WTC11 (cell line): ENCODE data around the gene AP5B1. TPM values are rescaled to one million over a fixed set of nuclear protein-coding genes. Genes with fewer than 3 reads are reported as not detected.

Experiments used
- ATAC-seq: fragments of 200-7000 bp; cut with Tn5 transposase; 2 replicates; pipeline ENCODE4 v1.10.0; 2021; ENCODE audit warnings: mild to moderate bottlenecking, moderate library complexity
- CTCF ChIA-PET: fragments of 300-600 bp; sonication (Branson Sonifier 250); formaldehyde crosslinking; loops from one replicate; lab custom pipeline; 2021; ENCODE audit warnings: antibody characterized with exemption; lab: Charles Lee
- POLR2A ChIA-PET: fragments of 350-600 bp; sonication (Branson Sonifier 250); formaldehyde crosslinking; loops from one replicate; lab custom pipeline; 2021; ENCODE audit warnings: antibody characterized with exemption; lab: Charles Lee
- DNase-seq: peaks from one replicate; pipeline ENCODE4 v3.0.0; 2021; ENCODE audit warnings: low spot score
- H3K27ac Mint-ChIP-seq: 2 replicates; pipeline ENCODE4 v1.8.0; 2021; ENCODE audit warnings: mixed read lengths
- H3K27me3 Mint-ChIP-seq: 2 replicates; pipeline ENCODE4 v1.8.0; 2021; ENCODE audit warnings: low read depth, mild to moderate bottlenecking, moderate library complexity, mixed read lengths
- H3K36me3 Mint-ChIP-seq: 2 replicates; pipeline ENCODE4 v1.8.0; 2021; ENCODE audit warnings: mixed read lengths
- H3K4me1 Mint-ChIP-seq: 2 replicates; pipeline ENCODE4 v1.8.0; 2022; ENCODE audit warnings: mixed read lengths
- H3K4me3 Mint-ChIP-seq: 2 replicates; pipeline ENCODE4 v1.8.0; 2021; ENCODE audit warnings: mild to moderate bottlenecking, moderate library complexity, mixed read lengths
- H3K9me3 Mint-ChIP-seq: 2 replicates; pipeline ENCODE4 v1.8.0; 2021; ENCODE audit warnings: mixed read lengths
- CBFB ChIP-seq: sonication (generic); formaldehyde crosslinking; IDR thresholded peaks from 2 replicates; pipeline ENCODE4 v1.8.1; 2022; ENCODE audit warnings: mild to moderate bottlenecking, low read depth, missing genetic modification reagents
- CTCF ChIP-seq: fragments of 200-600 bp; IDR thresholded peaks from 2 replicates; pipeline ENCODE4 v1.8.0; 2022; ENCODE audit warnings: antibody characterized with exemption
- EMX1 ChIP-seq: fragments of 250-450 bp; sonication (Bioruptor Pico); IDR thresholded peaks from 2 replicates; pipeline ENCODE4 v1.8.0; 2021; ENCODE audit warnings: mild to moderate bottlenecking
- FOXJ3 ChIP-seq: sonication (generic); formaldehyde crosslinking; IDR thresholded peaks from 2 replicates; pipeline ENCODE4 v1.9.0; 2021; ENCODE audit warnings: missing genetic modification reagents, mild to moderate bottlenecking, borderline replicate concordance
- IRF2 ChIP-seq: sonication (generic); formaldehyde crosslinking; IDR thresholded peaks from 2 replicates; pipeline ENCODE4 v1.8.0; 2022; ENCODE audit warnings: low read depth, missing genetic modification reagents, borderline replicate concordance
- MYBL2 ChIP-seq: sonication (generic); formaldehyde crosslinking; IDR thresholded peaks from 2 replicates; pipeline ENCODE4 v1.8.1; 2023; ENCODE audit warnings: mild to moderate bottlenecking, moderate library complexity, missing genetic modification reagents
- NFYB ChIP-seq: sonication (generic); formaldehyde crosslinking; conservative IDR thresholded peaks from 2 replicates; pipeline ENCODE4 v1.8.0; 2022; ENCODE audit warnings: low read depth, missing genetic modification reagents
- NR2C2 ChIP-seq: sonication (generic); formaldehyde crosslinking; IDR thresholded peaks from 2 replicates; pipeline ENCODE4 v1.8.0; 2022; ENCODE audit warnings: mild to moderate bottlenecking, missing genetic modification reagents
- NR3C1 ChIP-seq: sonication (generic); formaldehyde crosslinking; conservative IDR thresholded peaks from 2 replicates; pipeline ENCODE4 v1.8.1; 2023; ENCODE audit warnings: low read depth, mild to moderate bottlenecking, missing genetic modification reagents
- PRDM15 ChIP-seq: sonication (generic); formaldehyde crosslinking; IDR thresholded peaks from 2 replicates; pipeline ENCODE4 v1.8.0; 2022; ENCODE audit warnings: missing genetic modification reagents
- SOX15 ChIP-seq: fragments of 250-450 bp; sonication (Bioruptor Pico); IDR thresholded peaks from 2 replicates; pipeline ENCODE4 v1.9.0; 2021; ENCODE audit warnings: mild to moderate bottlenecking
- TEAD4 ChIP-seq: sonication (generic); formaldehyde crosslinking; IDR thresholded peaks from 2 replicates; pipeline ENCODE4 v1.8.0; 2022; ENCODE audit warnings: mild to moderate bottlenecking, missing genetic modification reagents
- ZNF121 ChIP-seq: sonication (generic); formaldehyde crosslinking; IDR thresholded peaks from 2 replicates; pipeline ENCODE4 v1.8.0; 2023; ENCODE audit warnings: missing genetic modification reagents
- ZNF396 ChIP-seq: fragments of 250-450 bp; sonication (Bioruptor Pico); IDR thresholded peaks from 2 replicates; pipeline ENCODE4 v1.8.0; 2021; ENCODE audit warnings: mild to moderate bottlenecking, moderate library complexity, borderline replicate concordance
- total RNA-seq: library from RNA; stranded (reverse); gene quantifications from 3 replicates; pipeline ENCODE4 v1.2.3, GENCODE V29; 2021
- TF ChIP-seq, protein P1 (sequence below): sonication (generic); formaldehyde crosslinking; IDR thresholded peaks from 2 replicates; pipeline ENCODE4 v1.8.1; 2023; ENCODE audit warnings: mild to moderate bottlenecking, missing genetic modification reagents, borderline replicate concordance
- TF ChIP-seq, protein P2 (sequence below): sonication (generic); formaldehyde crosslinking; IDR thresholded peaks from 2 replicates; pipeline ENCODE4 v1.8.0; 2022; ENCODE audit warnings: mild to moderate bottlenecking, missing genetic modification reagents
- TF ChIP-seq, protein P3 (sequence below): fragments of 250-450 bp; sonication (Bioruptor Pico); IDR thresholded peaks from 2 replicates; pipeline ENCODE4 v1.9.0; 2021; ENCODE audit warnings: moderate library complexity, mild to moderate bottlenecking, inconsistent platforms, borderline replicate concordance

Gene AP5B1
- total RNA-seq, 1 experiment from 2014 or later = 17.2 TPM

DNA sequence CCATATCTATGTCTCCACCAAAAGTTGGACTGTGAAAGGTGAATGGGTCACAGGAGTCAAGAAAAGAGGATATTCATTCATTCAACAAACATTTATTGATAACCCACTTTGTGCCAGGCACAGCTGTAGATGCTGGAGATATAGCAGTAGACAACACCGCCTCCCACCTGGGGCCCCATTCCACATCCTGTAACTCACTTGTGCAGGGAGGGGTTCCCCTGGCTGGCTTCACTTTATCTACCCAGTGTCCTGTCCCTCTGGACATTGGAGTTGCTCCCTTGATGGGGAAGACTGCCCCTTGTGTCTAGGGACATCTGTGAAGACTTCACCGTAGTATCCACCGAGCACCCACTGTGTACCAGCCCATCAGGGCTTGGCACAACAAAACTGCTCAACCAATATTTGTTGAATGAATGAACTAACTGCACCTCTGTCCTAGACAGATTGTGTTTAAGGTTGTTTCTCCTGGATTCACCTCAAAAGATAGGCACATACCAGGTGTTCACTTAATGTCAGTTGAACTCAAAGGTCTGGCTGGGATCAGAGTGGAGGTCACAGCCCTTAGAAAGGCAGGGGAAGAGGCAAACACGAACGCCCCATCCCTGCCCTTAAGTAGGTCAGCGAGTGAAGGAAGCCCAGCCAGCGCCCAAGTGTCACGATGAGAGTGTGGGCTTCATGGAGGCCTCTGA is 4.7 kb upstream of the AP5B1 start:
- ATAC-seq = no peak
- peak overlapping the region; percentile 60 for H3K4me3 Mint-ChIP-seq
- CTCF ChIA-PET = interaction anchor here (0.7 to 5.0 kb wide), 3 partner anchors 11 to 260 kb away, joined by 3 to 24 read pairs (median 3); no protein-coding TSS in a partner anchor
- TF ChIP-seq PRDM15 (CRISPR knock-in tag) (no peak), NR2C2 (CRISPR knock-in tag) (no peak), IRF2 (CRISPR knock-in tag) (no peak), FOXJ3 (CRISPR knock-in tag) (no peak), ZNF121 (CRISPR knock-in tag) (no peak), CBFB (CRISPR knock-in tag) (no peak), CTCF (no peak), SOX15 (CRISPR knock-in tag) (no peak), ZNF396 (CRISPR knock-in tag) (no peak), NFYB (no peak), NR3C1 (CRISPR knock-in tag) (no peak), TEAD4 (CRISPR knock-in tag) (no peak), EMX1 (no peak), MYBL2 (CRISPR knock-in tag) (no peak)
- TF ChIP-seq, protein P1, sequence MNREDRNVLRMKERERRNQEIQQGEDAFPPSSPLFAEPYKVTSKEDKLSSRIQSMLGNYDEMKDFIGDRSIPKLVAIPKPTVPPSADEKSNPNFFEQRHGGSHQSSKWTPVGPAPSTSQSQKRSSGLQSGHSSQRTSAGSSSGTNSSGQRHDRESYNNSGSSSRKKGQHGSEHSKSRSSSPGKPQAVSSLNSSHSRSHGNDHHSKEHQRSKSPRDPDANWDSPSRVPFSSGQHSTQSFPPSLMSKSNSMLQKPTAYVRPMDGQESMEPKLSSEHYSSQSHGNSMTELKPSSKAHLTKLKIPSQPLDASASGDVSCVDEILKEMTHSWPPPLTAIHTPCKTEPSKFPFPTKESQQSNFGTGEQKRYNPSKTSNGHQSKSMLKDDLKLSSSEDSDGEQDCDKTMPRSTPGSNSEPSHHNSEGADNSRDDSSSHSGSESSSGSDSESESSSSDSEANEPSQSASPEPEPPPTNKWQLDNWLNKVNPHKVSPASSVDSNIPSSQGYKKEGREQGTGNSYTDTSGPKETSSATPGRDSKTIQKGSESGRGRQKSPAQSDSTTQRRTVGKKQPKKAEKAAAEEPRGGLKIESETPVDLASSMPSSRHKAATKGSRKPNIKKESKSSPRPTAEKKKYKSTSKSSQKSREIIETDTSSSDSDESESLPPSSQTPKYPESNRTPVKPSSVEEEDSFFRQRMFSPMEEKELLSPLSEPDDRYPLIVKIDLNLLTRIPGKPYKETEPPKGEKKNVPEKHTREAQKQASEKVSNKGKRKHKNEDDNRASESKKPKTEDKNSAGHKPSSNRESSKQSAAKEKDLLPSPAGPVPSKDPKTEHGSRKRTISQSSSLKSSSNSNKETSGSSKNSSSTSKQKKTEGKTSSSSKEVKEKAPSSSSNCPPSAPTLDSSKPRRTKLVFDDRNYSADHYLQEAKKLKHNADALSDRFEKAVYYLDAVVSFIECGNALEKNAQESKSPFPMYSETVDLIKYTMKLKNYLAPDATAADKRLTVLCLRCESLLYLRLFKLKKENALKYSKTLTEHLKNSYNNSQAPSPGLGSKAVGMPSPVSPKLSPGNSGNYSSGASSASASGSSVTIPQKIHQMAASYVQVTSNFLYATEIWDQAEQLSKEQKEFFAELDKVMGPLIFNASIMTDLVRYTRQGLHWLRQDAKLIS = no peak
- TF ChIP-seq, protein P2, sequence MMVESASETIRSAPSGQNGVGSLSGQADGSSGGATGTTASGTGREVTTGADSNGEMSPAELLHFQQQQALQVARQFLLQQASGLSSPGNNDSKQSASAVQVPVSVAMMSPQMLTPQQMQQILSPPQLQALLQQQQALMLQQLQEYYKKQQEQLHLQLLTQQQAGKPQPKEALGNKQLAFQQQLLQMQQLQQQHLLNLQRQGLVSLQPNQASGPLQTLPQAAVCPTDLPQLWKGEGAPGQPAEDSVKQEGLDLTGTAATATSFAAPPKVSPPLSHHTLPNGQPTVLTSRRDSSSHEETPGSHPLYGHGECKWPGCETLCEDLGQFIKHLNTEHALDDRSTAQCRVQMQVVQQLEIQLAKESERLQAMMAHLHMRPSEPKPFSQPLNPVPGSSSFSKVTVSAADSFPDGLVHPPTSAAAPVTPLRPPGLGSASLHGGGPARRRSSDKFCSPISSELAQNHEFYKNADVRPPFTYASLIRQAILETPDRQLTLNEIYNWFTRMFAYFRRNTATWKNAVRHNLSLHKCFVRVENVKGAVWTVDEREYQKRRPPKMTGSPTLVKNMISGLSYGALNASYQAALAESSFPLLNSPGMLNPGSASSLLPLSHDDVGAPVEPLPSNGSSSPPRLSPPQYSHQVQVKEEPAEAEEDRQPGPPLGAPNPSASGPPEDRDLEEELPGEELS (CRISPR knock-in tag) = no peak
- TF ChIP-seq, protein P3, sequence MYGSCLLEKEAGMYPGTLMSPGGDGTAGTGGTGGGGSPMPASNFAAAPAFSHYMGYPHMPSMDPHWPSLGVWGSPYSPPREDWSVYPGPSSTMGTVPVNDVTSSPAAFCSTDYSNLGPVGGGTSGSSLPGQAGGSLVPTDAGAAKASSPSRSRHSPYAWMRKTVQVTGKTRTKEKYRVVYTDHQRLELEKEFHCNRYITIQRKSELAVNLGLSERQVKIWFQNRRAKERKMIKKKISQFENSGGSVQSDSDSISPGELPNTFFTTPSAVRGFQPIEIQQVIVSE = no peak
- TF ChIP-seq, all 79 proteins: peak for 0
- Mint-ChIP-seq H3K27me3 (peaks cover 66% of the 10 kb centered on the region), H3K4me1 (peaks cover 49% of the 10 kb centered on the region), H3K36me3 (no peaks in the 10 kb centered on the region), H3K9me3 (no peaks in the 10 kb centered on the region), H3K27ac (no peak overlapping the region)
- no peak for DNase-seq
- POLR2A ChIA-PET = no interaction called here
